Dermis microvascular lymphatic vessel endothelial cell (primary cell): ENCODE data around the gene MARK2. TPM values are rescaled to one million over a fixed set of nuclear protein-coding genes. Genes with fewer than 3 reads are reported as not detected.

Source experiments
- DNase-seq, 2 donors: peaks; one replicate each; pipeline versions ENCODE4 v3.0.0 to v3.0.0-alpha.2; 2010; ENCODE audit warnings: low read depth in 2 of 2
- total RNA-seq: library from RNA; depleted of rRNA; stranded (reverse); fragments of >200 nt; gene quantifications from 2 replicates; pipeline ENCODE4 v1.2.1, GENCODE V29; 2014

Gene MARK2
- total RNA-seq, 1 donor from 2014 or later, result 7.8 TPM

- DNase-seq, result no peak
Observed at GRCh38 chr11:63920126-63920938, 81.4 kb downstream of the MARK2 start.

GRCh38 chr11:63920939-63921417, 82.1 kb downstream of the MARK2 start:
- DNase-seq, result peak in 1 of 2 donors; percentile 21

- no peak for DNase-seq
Observed at GRCh38 chr11:63922673-63923192, 83.8 kb downstream of the MARK2 start.

- no peak for DNase-seq
Observed at GRCh38 chr11:63923319-63923718, 84.4 kb downstream of the MARK2 start.

- DNase-seq, result no peak
Observed at GRCh38 chr11:63929616-63930015, 90.7 kb downstream of the MARK2 start.

GRCh38 chr11:63931045-63931444, 92.1 kb downstream of the MARK2 start:
- DNase-seq, result no peak

GRCh38 chr11:63931876-63932275, 93.0 kb downstream of the MARK2 start:
- DNase-seq, result no peak

GRCh38 chr11:63933459-63933858, 94.5 kb downstream of the MARK2 start:
- DNase-seq, result no peak

- DNase-seq, result no peak
Observed at GRCh38 chr11:63937713-63938478, 99.0 kb downstream of the MARK2 start.

GRCh38 chr11:63938479-63939396, 99.8 kb downstream of the MARK2 start, which contains the start of gene NAA40:
TSS of gene NAA40 (plus strand) at chr11:63939002. CDS start at chr11:63939097, 95 bp downstream.
- DNase-seq, result peak; percentile 89 to 97

- DNase-seq, result peak in 1 of 2 donors; percentile 19
Observed at GRCh38 chr11:63939397-63939891, 100.5 kb downstream of the MARK2 start.

- no peak for DNase-seq
Observed at GRCh38 chr11:63940786-63941185, 101.9 kb downstream of the MARK2 start.

GRCh38 chr11:63941901-63942300, 103.0 kb downstream of the MARK2 start:
- DNase-seq, result no peak

GRCh38 chr11:63942803-63943202, 103.9 kb downstream of the MARK2 start:
- DNase-seq, result no peak

- no peak for DNase-seq
Observed at GRCh38 chr11:63944987-63945386, 106.1 kb downstream of the MARK2 start.

GRCh38 chr11:63945477-63946163, 106.7 kb downstream of the MARK2 start:
- peak; percentile 32 to 65 for DNase-seq

- DNase-seq, result no peak
Observed at GRCh38 chr11:63951779-63952536, 113.0 kb downstream of the MARK2 start.

- DNase-seq, result no peak
Observed at GRCh38 chr11:63952570-63952969, 113.7 kb downstream of the MARK2 start.

- no peak for DNase-seq
Observed at GRCh38 chr11:63958008-63958407, 119.1 kb downstream of the MARK2 start.
